Trophoblast cell (in vitro differentiated cells and primary cell): ENCODE measurements around the gene FABP3. TPM values are rescaled to one million over a fixed set of nuclear protein-coding genes. Genes with fewer than 3 reads are reported as not detected.
A peak's percentile ranks its signal among the peaks of the same experiment; 100 is the strongest.

Experiments used
- DNase-seq, 2 donors: peaks; one replicate each; pipeline ENCODE4 v3.0.0-alpha.2; 2016
- H2AFZ ChIP-seq: 2 replicates; pipeline ENCODE4 v1.6.1; 2013; ENCODE audit warnings: low read length, moderate library complexity, mild to moderate bottlenecking; ENCODE audit not compliant: insufficient read depth, poor library complexity
- H2AK5ac ChIP-seq: 2 replicates; pipeline ENCODE4 v1.6.1; 2013; ENCODE audit warnings: mild to moderate bottlenecking, low read length
- H2BK120ac ChIP-seq: 2 replicates; pipeline ENCODE4 v1.6.1; 2013; ENCODE audit warnings: low read length, mild to moderate bottlenecking, moderate library complexity; ENCODE audit not compliant: insufficient read depth, poor library complexity
- H2BK12ac ChIP-seq: 2 replicates; pipeline ENCODE4 v1.6.1; 2013; ENCODE audit warnings: mild to moderate bottlenecking, low read length, moderate library complexity
- H2BK5ac ChIP-seq: 2 replicates; pipeline ENCODE4 v1.6.1; 2013; ENCODE audit warnings: low read length, low read depth, moderate library complexity, mild to moderate bottlenecking; ENCODE audit not compliant: poor library complexity
- H3K14ac ChIP-seq: 2 replicates; pipeline ENCODE4 v1.6.1; 2013; ENCODE audit warnings: mild to moderate bottlenecking, low read length
- H3K18ac ChIP-seq: 2 replicates; pipeline ENCODE4 v1.6.1; 2013; ENCODE audit warnings: mild to moderate bottlenecking, low read length
- H3K23ac ChIP-seq: 2 replicates; pipeline ENCODE4 v1.6.1; 2013; ENCODE audit warnings: low read length
- H3K27ac ChIP-seq: 2 replicates; pipeline ENCODE4 v1.5.1; 2013; ENCODE audit warnings: low read depth, mild to moderate bottlenecking, inconsistent platforms, low read length, moderate library complexity
- H3K27me3 ChIP-seq: 2 replicates; pipeline ENCODE4 v1.6.1; 2013; ENCODE audit warnings: inconsistent platforms, mild to moderate bottlenecking, low read length, moderate library complexity; ENCODE audit not compliant: insufficient read depth
- H3K36me3 ChIP-seq, 2 experiments: 1 replicate in 1 of 2; 2 replicates in 1 of 2; pipeline ENCODE4 v1.6.1; 2013; ENCODE audit warnings: low read length in 2 of 2, mild to moderate bottlenecking in 2 of 2, moderate library complexity in 1 of 2; ENCODE audit not compliant: insufficient read depth in 2 of 2, control insufficient read depth in 1 of 2
- H3K4ac ChIP-seq: 2 replicates; pipeline ENCODE4 v1.6.1; 2013; ENCODE audit warnings: low read depth, mild to moderate bottlenecking, low read length, moderate library complexity
- H3K4me1 ChIP-seq, 2 experiments: 1 replicate in 1 of 2; 2 replicates in 1 of 2; pipeline ENCODE4 v1.6.1; 2013; ENCODE audit warnings: low read length in 2 of 2, mild to moderate bottlenecking in 2 of 2, moderate library complexity in 1 of 2; ENCODE audit not compliant: insufficient read depth in 2 of 2, control insufficient read depth in 1 of 2
- H3K4me2 ChIP-seq: 2 replicates; pipeline ENCODE4 v1.6.1; 2013; ENCODE audit warnings: inconsistent platforms, mild to moderate bottlenecking, low read length, moderate library complexity
- H3K4me3 ChIP-seq: 2 replicates; pipeline ENCODE4 v1.5.1; 2013; ENCODE audit warnings: mild to moderate bottlenecking, low read depth, low read length, inconsistent platforms
- H3K79me1 ChIP-seq: one replicate; pipeline ENCODE4 v1.6.1; 2013; ENCODE audit warnings: low read length
- H3K79me2 ChIP-seq: 2 replicates; pipeline ENCODE4 v1.6.1; 2013; ENCODE audit warnings: low read length, mild to moderate bottlenecking; ENCODE audit not compliant: control insufficient read depth, insufficient read depth, poor library complexity
- H3K9ac ChIP-seq: 2 replicates; pipeline ENCODE4 v1.6.1; 2013; ENCODE audit warnings: mild to moderate bottlenecking, low read length
- H3K9me3 ChIP-seq: 2 replicates; pipeline ENCODE4 v1.6.1; 2013; ENCODE audit warnings: low read depth, mild to moderate bottlenecking, control low read depth, inconsistent platforms, low read length; ENCODE audit not compliant: insufficient read depth
- H4K12ac ChIP-seq: 2 replicates; pipeline ENCODE4 v1.6.1; 2013; ENCODE audit warnings: low read depth, mild to moderate bottlenecking, low read length, moderate library complexity
- H4K8ac ChIP-seq: 2 replicates; pipeline ENCODE4 v1.6.1; 2013; ENCODE audit warnings: low read depth, mild to moderate bottlenecking, low read length, moderate library complexity
- H4K91ac ChIP-seq: one replicate; pipeline ENCODE4 v1.6.1; 2013; ENCODE audit warnings: low read depth, mild to moderate bottlenecking, low read length, moderate library complexity
- WGBS: extraction: QIAGEN DNeasy Blood & Tissue Kit; methylation state at CpG from one replicate; pipeline ENCODE4 v1.1.7; 2013; ENCODE audit warnings: missing lambda C conversion rate; ENCODE audit not compliant: insufficient read length, insufficient coverage; ENCODE audit errors: extremely low coverage; 5-methylcytosine and 5-hydroxymethylcytosine counted together
- polyA plus RNA-seq: library from polyadenylated mRNA; stranded (reverse); fragments of 200-250 nt; gene quantifications from 2 replicates; pipeline ENCODE4 v1.2.3, GENCODE V29; 2013

FABP3 gene
- polyA plus RNA-seq, result 2.1 and 2.5 TPM in 2 replicates

- Histone ChIP-seq H4K8ac (peak within 1 kb of the TSS; percentile 16), H4K12ac (no peak within 1 kb of the TSS), H3K23ac (no peak within 1 kb of the TSS), H3K4me1 (peaks cover 9 to 12% of the 10 kb centered on the region in 2 experiments), H3K4me3 (peak within 1 kb of the TSS; percentile 54), H3K4ac (no peak within 1 kb of the TSS), H2BK120ac (peak within 1 kb of the TSS; percentile 39), H3K79me1 (peaks cover 3% of the 10 kb centered on the region), H3K27me3 (no peaks in the 10 kb centered on the region), H2AK5ac (no peak within 1 kb of the TSS), H3K27ac (peak within 1 kb of the TSS; percentile 29), H3K36me3 (peaks cover 0 to 2% of the 10 kb centered on the region in 2 experiments), H2BK12ac (no peak within 1 kb of the TSS), H2AFZ (peak within 1 kb of the TSS; percentile 42), H3K14ac (peak within 1 kb of the TSS; percentile 8), H3K9ac (no peak within 1 kb of the TSS), H3K79me2 (no peaks in the 10 kb centered on the region), H2BK5ac (no peak within 1 kb of the TSS), H3K4me2 (peak within 1 kb of the TSS; percentile 77), H3K18ac (peak within 1 kb of the TSS; percentile 23), H3K9me3 (no peaks in the 10 kb centered on the region), H4K91ac (peak within 1 kb of the TSS; percentile 3)
- no CpG with 5 or more reads among the region's 44 CpGs for whole genome bisulfite sequencing
- DNase-seq, result peak in 1 of 2 donors; percentile 51
Measured at GRCh38 chr1:31373056-31373896, at the start of gene FABP3. Gene FABP3 (minus strand): TSS chr1:31373076. CDS start chr1:31373014, 62 bp downstream.

GRCh38 chr1:31421371-31422040 is 48.6 kb upstream of the FABP3 start:
- peak overlapping the region; percentile 58 for H2BK12ac ChIP-seq
- H3K9ac ChIP-seq, result no peak overlapping the region
- H3K23ac ChIP-seq, result no peak overlapping the region
- H3K4ac ChIP-seq, result peak overlapping the region; percentile 13
- H3K4me3 ChIP-seq, result no peak overlapping the region
- H3K79me1 ChIP-seq, result peaks cover 2% of the 10 kb centered on the region
- H3K4me1 ChIP-seq, result peaks cover 15 to 16% of the 10 kb centered on the region in 2 experiments
- no peaks in the 10 kb centered on the region for H3K79me2 ChIP-seq
- WGBS, result no CpG with 5 or more reads among the region's 9 CpGs
- DNase-seq, result peak in 1 of 2 donors; percentile 31
- H3K9me3 ChIP-seq, result no peaks in the 10 kb centered on the region
- H2AK5ac ChIP-seq, result no peak overlapping the region
- H3K27me3 ChIP-seq, result no peaks in the 10 kb centered on the region
- no peak overlapping the region for H3K14ac ChIP-seq
- H2BK5ac ChIP-seq, result no peak overlapping the region
- no peak overlapping the region for H4K8ac ChIP-seq
- H3K4me2 ChIP-seq, result no peak overlapping the region
- H4K91ac ChIP-seq, result no peak overlapping the region
- peak overlapping the region; percentile 54 for H3K18ac ChIP-seq
- peaks cover 28 to 35% of the 10 kb centered on the region in 2 experiments for H3K36me3 ChIP-seq
- no peak overlapping the region for H3K27ac ChIP-seq
- no peak overlapping the region for H4K12ac ChIP-seq
- no peak overlapping the region for H2AFZ ChIP-seq
- peak overlapping the region; percentile 46 for H2BK120ac ChIP-seq

- Histone ChIP-seq H3K18ac (no peak overlapping the region), H2BK12ac (no peak overlapping the region), H3K79me1 (peaks cover 3% of the 10 kb centered on the region), H3K9me3 (no peaks in the 10 kb centered on the region), H3K4me3 (no peak overlapping the region), H3K27ac (no peak overlapping the region), H3K4me1 (peaks cover 22% of the 10 kb centered on the region in 2 experiments), H3K4ac (no peak overlapping the region), H3K4me2 (no peak overlapping the region), H3K14ac (no peak overlapping the region), H3K27me3 (no peaks in the 10 kb centered on the region), H2BK120ac (no peak overlapping the region), H2BK5ac (no peak overlapping the region), H3K23ac (no peak overlapping the region), H3K36me3 (peaks cover 21 to 32% of the 10 kb centered on the region in 2 experiments), H4K8ac (no peak overlapping the region), H3K79me2 (no peaks in the 10 kb centered on the region), H3K9ac (no peak overlapping the region), H2AK5ac (no peak overlapping the region), H4K91ac (no peak overlapping the region), H4K12ac (no peak overlapping the region), H2AFZ (no peak overlapping the region)
- no CpG with 5 or more reads among the region's 5 CpGs for WGBS
- no peak for DNase-seq
Measured at GRCh38 chr1:31420716-31421115, 47.8 kb upstream of the FABP3 start.

GRCh38 chr1:31418626-31419323 is 45.9 kb upstream of the FABP3 start:
- no peak overlapping the region for H4K91ac ChIP-seq
- no peak overlapping the region for H3K14ac ChIP-seq
- peaks cover 35 to 36% of the 10 kb centered on the region in 2 experiments for H3K4me1 ChIP-seq
- H3K9me3 ChIP-seq, result no peaks in the 10 kb centered on the region
- peak in 1 of 2 donors; percentile 64 for DNase-seq
- H3K27ac ChIP-seq, result no peak overlapping the region
- H3K18ac ChIP-seq, result peak overlapping the region; percentile 38
- no peak overlapping the region for H2BK120ac ChIP-seq
- no peak overlapping the region for H2BK5ac ChIP-seq
- H3K79me2 ChIP-seq, result peaks cover 7% of the 10 kb centered on the region
- no CpG with 5 or more reads among the region's 4 CpGs for WGBS
- no peak overlapping the region for H3K23ac ChIP-seq
- no peak overlapping the region for H3K4ac ChIP-seq
- H3K4me3 ChIP-seq, result no peak overlapping the region
- H2AK5ac ChIP-seq, result no peak overlapping the region
- no peak overlapping the region for H4K8ac ChIP-seq
- no peak overlapping the region for H3K4me2 ChIP-seq
- H3K79me1 ChIP-seq, result peaks cover 9% of the 10 kb centered on the region
- H4K12ac ChIP-seq, result no peak overlapping the region
- H2BK12ac ChIP-seq, result no peak overlapping the region
- H3K27me3 ChIP-seq, result no peaks in the 10 kb centered on the region
- peaks cover 5 to 14% of the 10 kb centered on the region in 2 experiments for H3K36me3 ChIP-seq
- H2AFZ ChIP-seq, result no peak overlapping the region
- no peak overlapping the region for H3K9ac ChIP-seq
